NCI-H524 treated with DMSO at 0.1 percent for 48 hours (cell line): ENCODE results near the gene ATG4D.

ENCODE experiments used
- DNase-seq: peaks from one replicate; lab custom pipeline; 2025; lab: John Stamatoyannopoulos, UW

ATG4D gene

DNA sequence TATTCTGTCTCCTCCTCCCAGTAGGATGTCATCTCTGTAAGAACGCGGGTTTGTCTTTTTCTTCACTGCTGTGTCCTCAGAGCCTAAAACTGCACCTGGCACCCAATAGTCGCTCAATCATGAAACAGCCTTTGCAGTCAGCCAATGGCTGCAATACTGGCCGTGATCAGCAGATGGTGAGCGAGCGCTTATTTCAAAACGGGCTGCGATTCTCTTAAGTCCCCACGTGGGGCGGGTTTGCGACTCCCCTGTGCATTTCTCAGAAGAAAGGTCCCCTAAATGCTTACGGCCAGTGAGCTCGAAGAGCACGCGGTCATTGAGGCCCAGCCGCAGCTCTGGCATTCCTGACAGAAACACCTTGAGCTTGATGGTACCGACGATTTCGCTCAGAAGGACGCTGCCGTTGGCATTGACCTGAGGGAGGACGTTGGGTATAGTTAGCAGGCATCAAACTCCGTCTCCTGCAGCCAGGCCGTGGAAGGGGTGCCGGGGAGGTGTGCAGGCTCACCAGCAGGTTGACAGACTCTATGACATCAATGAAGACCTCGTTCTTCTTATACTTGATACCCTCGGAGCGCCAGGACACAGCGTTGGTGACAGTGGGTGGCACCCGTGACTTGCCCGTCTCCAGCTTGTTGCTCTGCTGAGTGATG is 37.4 kb downstream of the ATG4D start:
- peak; percentile 67 for DNase-seq

DNA sequence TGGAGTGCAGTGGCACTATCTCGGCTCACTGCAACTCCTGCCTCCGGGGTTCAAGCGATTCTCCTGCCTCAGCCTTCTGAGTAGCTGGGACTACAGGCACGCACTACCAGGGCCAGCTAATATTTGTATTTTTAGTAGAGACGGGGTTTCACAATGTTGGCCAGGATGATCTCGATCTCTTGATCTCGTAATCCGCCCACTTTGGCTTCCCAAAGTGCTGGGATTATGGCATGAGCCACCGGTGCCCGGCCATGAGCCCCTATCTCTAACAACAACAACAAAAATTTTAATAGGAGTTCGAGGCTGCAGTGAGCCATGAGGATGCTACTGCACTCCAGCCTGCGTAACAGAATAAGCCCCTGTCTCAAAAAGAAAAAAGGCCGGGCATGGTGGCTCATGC is 38.4 kb downstream of the ATG4D start:
- DNase-seq = no peak

DNA sequence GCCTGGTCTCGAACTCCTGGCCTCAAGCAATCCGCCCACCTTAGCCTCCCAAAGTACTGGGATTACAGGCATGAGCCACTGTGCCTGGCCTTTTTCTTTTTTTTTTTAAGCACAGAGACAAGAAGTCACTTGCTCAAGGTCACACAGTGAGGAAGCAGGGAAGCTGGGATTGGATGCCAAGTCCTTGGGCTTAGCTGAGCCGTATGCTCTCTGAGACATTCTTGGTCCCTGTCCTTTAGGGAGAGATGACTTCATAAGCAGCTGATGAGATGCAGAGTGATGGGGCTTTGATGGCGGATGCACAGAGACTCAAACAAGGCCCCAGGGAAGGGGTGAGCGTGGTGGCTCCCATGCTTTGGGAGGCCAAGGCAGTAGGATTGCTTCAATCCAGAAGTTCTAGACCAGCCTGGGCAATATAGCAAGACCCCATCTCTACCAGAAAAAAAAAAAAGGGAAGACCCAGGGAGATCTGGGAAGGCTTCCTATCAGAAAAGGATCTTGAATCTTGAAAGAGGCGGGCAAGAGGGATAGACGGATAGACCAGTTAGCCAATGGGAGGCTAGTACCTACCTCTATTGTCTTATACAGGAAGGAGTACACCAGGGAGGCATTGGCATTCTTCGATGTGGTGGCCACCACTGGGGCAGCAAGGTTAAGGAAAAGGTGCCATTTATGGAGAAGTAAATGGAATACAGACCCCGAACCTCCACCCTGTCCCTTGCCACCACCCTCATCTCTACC is 39.5 kb downstream of the ATG4D start:
- no peak for DNase-seq

- DNase-seq = no peak
Measured at GRCh38 chr19:10586396-10586795, 42.7 kb downstream of the ATG4D start.

DNA sequence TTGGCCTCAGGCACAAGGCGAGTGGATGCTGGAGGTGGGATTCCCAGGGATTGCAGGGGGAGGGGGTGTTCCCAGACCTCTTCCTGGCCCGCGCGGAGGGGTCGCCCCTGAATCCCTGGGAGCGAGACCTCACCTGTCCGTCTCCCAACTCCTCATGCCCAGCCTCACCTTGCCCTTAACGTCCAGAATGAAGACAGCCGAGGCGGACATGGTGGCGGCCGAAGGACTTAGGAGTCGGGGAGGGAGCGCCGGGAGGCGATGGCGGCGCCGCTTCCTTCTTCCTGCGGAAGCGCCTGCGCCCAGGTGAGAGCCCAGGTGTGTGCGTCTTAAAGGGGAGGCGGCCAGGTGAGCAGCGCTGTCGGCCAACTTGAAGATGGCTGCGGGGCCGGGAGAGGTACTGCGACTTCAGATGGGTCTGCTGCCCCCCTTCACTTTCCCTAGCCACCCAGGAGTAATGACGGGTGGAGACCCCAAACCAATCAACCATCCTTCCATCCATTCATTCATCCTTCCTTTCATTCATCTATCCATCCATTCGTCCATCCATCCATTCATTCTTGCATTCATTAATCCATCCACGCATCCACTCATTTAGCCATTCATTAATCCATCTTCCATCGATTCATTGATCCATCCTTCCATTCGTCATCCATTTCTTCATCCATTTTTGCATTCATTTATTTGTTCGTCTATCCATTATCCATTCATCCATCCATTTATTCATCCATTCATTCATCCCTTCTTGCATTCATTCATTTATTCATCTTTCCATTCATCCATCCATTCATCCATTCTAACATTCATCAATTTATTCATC is 43.5 kb downstream of the ATG4D start, which contains the start of gene AP1M2:
Gene AP1M2, minus strand, starts transcription at position 291 of the 817 bp plus-strand sequence. Its CDS starts 81 bp downstream, at position 210.
- DNase-seq = no peak

DNA sequence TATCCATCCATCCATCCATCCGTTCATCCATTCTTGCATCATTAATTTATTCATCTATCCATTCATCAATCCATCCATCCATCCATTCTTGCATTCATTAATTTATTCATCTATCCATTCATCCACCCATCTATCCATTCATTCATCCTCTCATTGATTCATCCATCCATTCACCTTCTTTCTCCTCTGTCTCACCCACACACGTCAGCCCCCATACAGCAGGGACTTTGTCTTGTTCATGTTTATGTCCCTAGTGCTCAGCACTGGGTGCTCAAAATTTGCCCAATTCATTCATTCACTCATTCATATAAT is 44.1 kb downstream of the ATG4D start:
- DNase-seq = no peak

- no peak for DNase-seq
Measured at GRCh38 chr19:10593148-10593547, 49.4 kb downstream of the ATG4D start.

DNA sequence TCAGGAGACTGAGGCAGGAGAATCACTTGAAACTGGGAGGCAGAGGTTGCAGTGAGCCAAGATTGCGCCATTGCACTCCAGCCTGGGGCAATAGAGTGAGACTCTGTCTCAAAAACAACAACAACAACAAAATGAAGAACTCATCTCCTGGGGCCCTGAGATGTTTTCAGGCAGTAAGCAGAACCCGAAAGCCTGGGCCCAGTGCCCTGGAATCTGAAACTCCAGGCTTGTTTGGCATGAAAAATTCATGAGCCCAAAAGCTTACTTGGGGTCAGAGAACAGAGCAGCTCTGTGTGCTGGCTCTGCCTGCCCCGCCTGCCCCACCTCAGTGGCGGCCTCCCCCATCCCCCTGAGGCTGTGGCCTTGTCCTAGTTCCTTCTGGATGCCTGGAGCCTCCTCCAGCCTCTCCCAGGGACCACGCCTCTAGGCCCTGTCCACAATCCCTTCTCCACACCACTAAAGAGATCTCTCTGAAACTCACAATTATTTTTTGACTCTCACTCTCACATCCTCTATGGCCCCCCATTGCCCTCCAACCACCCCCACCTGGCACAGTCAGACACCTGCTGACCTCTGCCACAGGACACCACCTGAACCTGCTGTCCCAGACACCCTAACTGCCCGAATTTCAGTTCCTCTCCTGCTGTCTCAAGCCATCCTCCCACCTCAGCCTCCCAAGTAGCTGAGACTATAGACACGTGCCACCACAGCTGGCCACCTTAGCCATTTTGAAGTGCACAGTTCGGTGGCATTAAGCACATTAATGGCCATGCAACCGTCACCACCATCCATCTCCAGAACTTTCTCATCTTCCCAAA is 50.3 kb downstream of the ATG4D start:
- DNase-seq = no peak

DNA sequence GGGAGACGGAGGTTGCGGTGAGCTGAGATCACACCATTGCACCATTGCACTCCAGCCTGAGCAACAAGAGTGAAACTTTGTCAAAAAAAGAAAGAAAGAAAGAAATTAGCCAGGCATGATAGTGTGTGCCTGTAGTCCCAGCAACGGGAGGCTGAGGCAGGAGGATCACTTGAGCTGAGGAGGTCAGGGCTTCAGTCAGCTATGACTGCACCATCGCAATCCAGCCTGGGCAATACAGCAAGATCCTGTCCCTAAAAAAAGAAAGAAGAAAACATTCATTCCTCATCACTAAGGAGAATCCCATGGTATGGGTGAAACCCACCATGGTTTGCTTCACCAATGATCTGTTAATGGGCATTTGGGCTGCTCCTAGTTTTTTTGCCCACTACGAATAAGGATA is 56.4 kb downstream of the ATG4D start:
- no peak for DNase-seq

DNA sequence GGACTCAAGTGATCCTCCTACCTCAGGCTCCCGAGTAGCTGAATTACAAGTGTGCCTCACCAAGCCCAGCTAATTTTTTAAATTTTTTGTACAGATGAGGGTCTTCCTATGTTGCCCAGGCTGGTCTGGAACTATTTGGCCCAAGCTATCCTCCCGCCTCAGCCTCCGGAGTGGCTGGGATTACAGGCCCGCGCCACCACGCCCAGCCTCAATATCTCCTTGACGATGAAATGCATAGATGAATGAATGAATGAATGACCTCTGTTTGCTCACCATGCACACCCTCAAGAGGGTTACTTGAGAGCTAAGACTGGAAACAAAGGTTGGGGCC is 58.3 kb downstream of the ATG4D start:
- peak; percentile 18 for DNase-seq

DNA sequence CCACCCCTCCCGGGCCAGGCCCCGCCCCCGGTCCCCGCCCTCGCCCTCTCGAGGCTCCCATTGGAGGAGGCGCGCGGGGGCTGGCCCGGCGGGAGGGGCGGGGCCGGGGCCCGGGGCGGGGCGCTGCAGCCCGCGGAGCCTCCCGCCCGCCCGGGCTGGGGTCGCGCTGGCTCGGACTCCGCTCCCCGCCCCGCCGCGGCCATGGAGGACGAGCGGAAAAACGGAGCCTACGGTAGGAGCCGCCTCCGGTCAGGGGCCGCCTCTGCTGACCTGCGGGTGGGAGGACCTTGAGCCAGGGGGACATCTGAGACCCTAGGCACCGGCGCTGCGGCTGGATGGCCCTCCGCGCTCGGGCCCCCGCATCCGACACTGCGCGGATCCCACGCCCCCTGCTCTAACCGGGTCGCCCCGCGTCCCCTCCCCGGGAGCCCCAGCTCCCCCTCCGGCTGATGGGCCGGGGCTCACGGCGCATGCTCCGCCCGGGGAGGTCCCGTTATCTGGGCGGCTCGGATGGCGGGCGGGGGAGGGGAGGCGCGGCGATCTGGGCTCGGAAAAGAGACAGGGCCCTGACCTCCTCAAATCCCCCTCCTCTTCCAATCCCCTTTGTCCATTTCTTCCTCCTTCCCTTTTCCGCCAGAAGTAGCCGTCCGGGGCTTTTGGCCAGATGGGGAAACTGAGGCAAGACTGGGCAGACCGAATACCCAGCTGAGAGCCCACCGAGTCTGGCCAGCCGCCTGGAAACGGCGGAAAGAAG is 58.8 kb downstream of the ATG4D start:
- no peak for DNase-seq
